Epithelial cell of esophagus (primary cell): Measurements from ENCODE around the gene CISD1.
A peak's percentile ranks its signal among the peaks of the same experiment; 100 is the strongest.
"Not testable (repeated sequence)": the region's sequence is repeated elsewhere in the genome, so short reads cannot be mapped to it uniquely, and the experiment has no call there.

Experiments
- DNase-seq: peaks from one replicate; pipeline ENCODE4 v3.0.0; 2010; ENCODE audit warnings: low read depth
- H3K4me3 ChIP-seq: 2 replicates; pipeline ENCODE4 v1.5.1; 2011; ENCODE audit warnings: mild to moderate bottlenecking, low read length, control low read depth
- CTCF ChIP-seq: IDR thresholded peaks from 2 replicates; pipeline ENCODE4 v1.5.1; 2011; ENCODE audit warnings: low read depth, mild to moderate bottlenecking, low read length, control low read depth, inconsistent platforms; ENCODE audit not compliant: insufficient read depth; ENCODE audit errors: missing control alignments

CISD1 gene

GRCh38 chr10:58268946-58269781 lies at the start of gene CISD1:
CISD1 (plus strand) TSS chr10:58269162; CDS start chr10:58269274, 112 bp downstream.
- peak within 1 kb of the TSS; percentile 82 for H3K4me3 ChIP-seq
- DNase-seq = peak; percentile 100
- no peak for TF ChIP-seq CTCF

- TF ChIP-seq CTCF = no peak
- DNase-seq = no peak
These were observed 49.1 kb upstream of the CISD1 start for GRCh38 chr10:58219875-58220274.

GRCh38 chr10:58220769-58221451 lies 48.1 kb upstream of the CISD1 start:
- H3K4me3 ChIP-seq = no peak overlapping the region
- no peak for TF ChIP-seq CTCF
- DNase-seq = no peak

More at GRCh38 chr10:58219875-58220274, 49.1 kb upstream of the CISD1 start:
- H3K4me3 ChIP-seq = no peak overlapping the region

- DNase-seq = no peak
- H3K4me3 ChIP-seq = no peak overlapping the region
- TF ChIP-seq CTCF = no peak
These were observed 43.3 kb upstream of the CISD1 start for GRCh38 chr10:58225654-58226053.

- DNase-seq, H3K4me3 ChIP-seq: not testable (repeated sequence)
These were observed 39.1 kb upstream of the CISD1 start for GRCh38 chr10:58229856-58230255.

GRCh38 chr10:58237014-58237834 lies 31.7 kb upstream of the CISD1 start:
- TF ChIP-seq CTCF = no peak
- peak; percentile 77 for DNase-seq
- no peak overlapping the region for H3K4me3 ChIP-seq
